GM21528 (cell line): ENCODE measurements around the gene PEX5L.
"Not testable (repeated sequence)": the region's sequence is repeated elsewhere in the genome, so short reads cannot be mapped to it uniquely, and the experiment has no call there.

Experiments
- ATAC-seq: cut with Tn5 transposase; IDR thresholded peaks from one replicate; pipeline ENCODE4 v1.9.1; 2021; ENCODE audit warnings: mild to moderate bottlenecking, moderate library complexity; ENCODE audit not compliant: unreplicated experiment, low FRiP score

PEX5L gene, protein sequence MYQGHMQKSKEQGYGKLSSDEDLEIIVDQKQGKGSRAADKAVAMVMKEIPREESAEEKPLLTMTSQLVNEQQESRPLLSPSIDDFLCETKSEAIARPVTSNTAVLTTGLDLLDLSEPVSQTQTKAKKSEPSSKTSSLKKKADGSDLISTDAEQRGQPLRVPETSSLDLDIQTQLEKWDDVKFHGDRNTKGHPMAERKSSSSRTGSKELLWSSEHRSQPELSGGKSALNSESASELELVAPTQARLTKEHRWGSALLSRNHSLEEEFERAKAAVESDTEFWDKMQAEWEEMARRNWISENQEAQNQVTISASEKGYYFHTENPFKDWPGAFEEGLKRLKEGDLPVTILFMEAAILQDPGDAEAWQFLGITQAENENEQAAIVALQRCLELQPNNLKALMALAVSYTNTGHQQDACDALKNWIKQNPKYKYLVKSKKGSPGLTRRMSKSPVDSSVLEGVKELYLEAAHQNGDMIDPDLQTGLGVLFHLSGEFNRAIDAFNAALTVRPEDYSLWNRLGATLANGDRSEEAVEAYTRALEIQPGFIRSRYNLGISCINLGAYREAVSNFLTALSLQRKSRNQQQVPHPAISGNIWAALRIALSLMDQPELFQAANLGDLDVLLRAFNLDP

DNA sequence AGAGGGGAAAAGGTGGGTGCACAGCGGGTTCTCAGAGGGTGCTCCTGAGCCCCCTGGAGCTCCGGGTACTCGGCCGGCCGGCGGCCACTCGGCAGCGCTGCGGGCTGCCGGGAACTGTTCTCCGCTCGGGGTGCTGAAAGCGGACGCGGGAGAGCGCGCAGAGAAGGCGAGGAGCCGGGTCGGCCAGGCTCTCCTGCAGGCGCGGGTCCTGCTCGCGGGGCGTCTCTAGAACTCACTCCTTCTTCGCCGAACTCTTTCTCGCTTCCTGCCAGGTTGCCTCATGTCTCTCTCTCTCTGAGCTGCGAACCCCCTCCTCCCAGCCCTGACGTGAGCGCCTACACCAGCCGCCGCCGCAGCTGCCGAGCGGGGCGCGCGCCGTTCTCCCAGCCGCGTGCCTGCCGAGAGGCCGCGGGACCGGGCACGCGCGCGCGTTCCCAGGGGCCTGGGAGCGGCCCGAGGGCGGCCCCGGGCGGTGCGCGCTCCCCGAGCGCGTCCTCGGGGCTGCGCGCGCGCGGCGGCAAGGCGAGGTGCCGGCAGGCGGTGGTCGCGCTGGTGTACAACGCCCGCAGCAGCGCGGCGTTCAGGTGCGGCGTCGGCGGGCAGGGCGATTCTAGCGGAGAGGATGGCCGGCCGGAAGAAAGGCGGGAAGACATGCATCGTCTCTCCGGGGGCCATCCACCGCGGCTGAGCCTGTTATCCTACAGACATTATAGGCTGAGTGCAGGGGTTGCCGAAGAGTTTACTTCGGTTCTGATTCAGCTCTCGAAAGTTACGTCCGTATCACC is at the start of gene PEX5L:
TSS of gene PEX5L (minus strand) at position 267 of the 785 bp plus-strand sequence. CDS start 338 bp downstream, outside the sequence.
- ATAC-seq, result peak; percentile 79

GRCh38 chr3:180085122-180085710 is 48.5 kb upstream of the PEX5L start:
- no peak for ATAC-seq

GRCh38 chr3:180082699-180083098 is 46.0 kb upstream of the PEX5L start:
- no peak for ATAC-seq

DNA sequence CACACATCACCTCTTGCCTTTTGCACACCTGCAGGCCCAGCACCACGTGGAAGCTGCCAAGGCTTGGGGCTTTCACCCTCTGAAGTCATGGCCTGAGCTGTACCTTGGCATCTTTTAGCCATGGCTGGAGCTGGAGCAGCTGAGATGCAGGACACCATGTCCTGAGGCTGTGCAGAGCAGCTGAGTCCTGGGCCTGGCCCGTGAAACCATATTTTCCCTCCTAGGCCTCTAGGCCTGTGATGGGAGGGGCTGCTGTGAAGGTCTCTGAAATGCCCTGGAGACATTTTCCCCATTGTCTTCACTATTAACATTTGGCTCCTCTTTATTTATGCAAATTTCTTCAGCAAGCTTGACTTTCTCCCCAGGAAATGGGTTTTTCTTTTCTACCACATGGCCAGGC is 41.9 kb upstream of the PEX5L start:
- ATAC-seq, result no peak

DNA sequence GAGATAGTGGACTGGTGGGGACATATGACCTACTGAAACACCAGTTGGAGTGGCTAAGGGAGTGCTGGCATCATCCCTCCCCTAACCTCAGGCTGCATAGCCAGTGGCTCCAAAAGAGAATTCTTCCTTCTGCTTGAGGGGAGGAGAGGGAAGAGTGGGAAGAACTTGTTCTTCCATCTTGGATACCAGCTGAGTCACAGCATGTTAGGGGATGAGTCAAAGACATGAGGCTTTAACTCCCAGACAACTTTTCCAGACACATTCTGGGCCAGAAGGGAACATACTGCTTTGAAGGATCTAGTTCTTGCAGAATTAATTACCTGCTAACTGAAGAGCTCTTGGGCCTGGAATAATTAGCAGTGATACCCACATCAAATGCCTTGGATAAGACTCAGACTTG is 36.8 kb upstream of the PEX5L start:
- ATAC-seq, result no peak

DNA sequence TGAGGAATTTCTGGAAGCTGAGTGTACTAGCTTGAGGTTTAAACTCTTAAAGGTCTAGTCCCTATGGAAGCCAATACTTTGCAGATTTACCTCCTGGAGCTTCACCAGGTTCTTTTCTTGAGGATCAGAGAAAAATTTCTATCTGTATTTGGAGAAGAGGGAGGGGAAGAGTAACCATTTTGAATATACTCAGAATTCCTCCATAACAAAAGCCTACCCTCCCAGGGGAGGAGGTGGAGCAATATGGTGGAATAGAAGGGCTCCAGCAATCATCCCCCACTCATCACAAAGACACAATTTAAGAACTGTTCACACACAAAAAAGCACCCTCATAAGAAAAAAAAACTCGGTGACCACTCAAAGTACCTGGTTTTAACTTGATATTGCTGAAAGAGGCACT is 36.0 kb upstream of the PEX5L start:
- ATAC-seq, result no peak

DNA sequence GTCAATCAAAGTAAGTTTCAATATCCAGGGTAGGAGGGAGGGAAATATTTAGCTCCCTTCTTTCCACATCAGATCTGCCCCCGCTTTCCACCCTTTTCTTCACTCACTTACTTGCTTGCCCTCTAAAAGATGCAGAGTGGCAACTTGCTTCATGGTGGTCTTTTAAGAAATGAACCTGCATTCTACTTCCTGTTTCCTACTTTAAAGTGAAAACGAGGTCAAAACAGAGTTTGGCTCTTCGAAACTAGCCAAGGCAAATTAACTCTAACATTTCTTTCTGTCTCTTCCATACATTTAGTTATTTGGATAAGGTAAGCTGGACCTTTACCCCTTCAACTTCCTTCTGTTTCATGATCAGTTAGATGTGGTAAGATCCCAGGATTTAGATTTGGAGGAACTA is 34.2 kb upstream of the PEX5L start:
- no peak for ATAC-seq

- ATAC-seq, result no peak
Observed at GRCh38 chr3:180068023-180068422, 31.3 kb upstream of the PEX5L start.

GRCh38 chr3:180066598-180066997 is 29.9 kb upstream of the PEX5L start:
- no peak for ATAC-seq

DNA sequence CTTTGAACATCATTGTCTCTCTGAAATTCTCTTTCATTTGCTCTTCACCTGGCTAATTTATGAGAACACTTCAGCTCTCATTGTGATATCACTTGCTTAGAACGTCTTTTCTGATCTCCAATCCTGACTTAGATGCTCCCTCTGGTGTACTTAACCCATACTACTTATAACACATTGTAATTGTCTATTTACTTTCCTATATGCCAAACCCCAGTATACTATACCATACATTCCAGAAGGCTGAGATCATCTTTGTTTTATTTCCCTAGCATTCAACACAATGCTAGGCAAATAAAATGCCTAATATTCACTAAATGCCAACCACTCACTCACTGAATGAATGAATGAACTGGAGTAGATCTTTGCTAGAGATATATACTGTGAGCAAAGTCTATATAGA is 27.0 kb upstream of the PEX5L start:
- no peak for ATAC-seq

GRCh38 chr3:180062771-180063170 is 26.0 kb upstream of the PEX5L start:
- no peak for ATAC-seq

DNA sequence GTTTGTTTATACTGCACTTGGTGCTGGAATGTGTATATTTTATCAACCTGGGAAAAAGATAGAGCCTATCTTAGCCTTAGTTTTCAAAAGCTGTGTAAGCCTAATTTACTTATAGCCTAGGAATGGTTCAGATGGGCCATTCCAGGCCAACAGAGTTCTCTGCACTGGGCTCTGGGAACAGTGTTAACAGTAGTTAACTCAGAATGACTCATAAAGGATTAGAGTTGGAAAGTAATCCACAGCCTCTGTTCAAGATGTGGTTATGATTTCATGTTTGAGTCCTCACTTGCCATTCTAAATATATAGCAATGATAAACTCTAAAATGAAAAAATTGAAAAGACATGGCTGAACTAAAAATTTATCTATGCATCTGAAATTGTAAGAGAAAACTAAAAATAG is 22.6 kb upstream of the PEX5L start:
- ATAC-seq, result no peak

DNA sequence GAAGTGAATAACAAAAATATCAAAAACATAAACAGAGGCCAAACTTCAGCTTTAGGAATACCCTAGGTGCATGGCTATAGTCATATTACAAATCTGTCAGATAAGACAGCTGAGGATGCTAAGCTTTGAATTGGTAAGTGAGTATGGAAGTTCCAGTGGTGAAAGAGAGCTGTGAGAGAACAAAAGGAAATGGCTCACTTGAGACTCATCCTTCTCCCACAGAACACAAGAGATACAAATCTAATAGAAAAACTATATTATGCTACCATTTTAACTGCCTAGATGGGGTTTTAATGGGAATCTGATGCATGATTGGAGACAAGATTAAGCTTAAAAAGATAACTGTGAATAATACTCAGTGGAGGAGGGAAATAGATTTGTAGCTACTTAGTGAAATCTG is 21.5 kb upstream of the PEX5L start:
- no peak for ATAC-seq

DNA sequence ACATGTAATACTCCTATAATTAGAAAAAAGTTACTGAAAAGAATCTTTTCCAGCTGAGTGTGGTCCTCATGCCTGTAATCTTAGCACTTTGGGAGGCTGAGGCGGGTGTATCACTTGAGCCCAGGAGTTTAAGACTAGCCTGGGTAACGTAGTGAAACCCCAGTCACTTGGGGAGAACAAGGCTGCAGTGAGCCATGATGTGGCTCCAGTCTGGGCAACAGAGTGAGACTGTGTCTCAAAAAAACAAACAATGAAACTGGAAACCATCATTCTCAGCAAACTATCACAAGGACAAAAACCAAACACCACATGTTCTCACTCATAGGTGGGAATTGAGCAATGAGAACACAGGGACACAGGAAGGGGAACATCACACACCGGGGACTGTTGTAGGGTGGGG is 18.9 kb upstream of the PEX5L start:
- not testable (repeated sequence) for ATAC-seq

GRCh38 chr3:180049391-180049790 is 12.7 kb upstream of the PEX5L start:
- no peak for ATAC-seq

DNA sequence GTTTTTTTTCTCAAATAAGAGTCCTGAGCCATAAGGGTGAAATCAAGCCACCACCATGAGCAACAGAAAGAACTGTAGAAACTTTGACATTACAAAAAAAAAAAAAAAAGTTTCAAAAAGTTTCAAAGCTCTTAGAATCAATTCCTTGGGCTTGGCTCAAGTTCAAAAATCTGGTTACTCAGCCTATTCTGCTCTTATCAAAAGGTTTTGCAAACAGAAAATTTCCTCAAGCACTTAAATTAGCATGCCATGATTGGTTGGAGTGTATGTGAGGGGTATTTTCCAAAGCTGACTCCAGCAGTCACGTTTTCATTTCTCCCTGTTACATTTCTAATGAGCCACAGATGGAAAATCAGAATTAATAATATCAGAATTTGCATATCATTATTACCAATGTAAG is 12.1 kb upstream of the PEX5L start:
- no peak for ATAC-seq

GRCh38 chr3:180048103-180048502 is 11.4 kb upstream of the PEX5L start:
- ATAC-seq, result peak; percentile 97

GRCh38 chr3:180040966-180041365 is 4.2 kb upstream of the PEX5L start:
- no peak for ATAC-seq

GRCh38 chr3:180036092-180036670 is 556 bp downstream of the PEX5L start:
- ATAC-seq, result peak; percentile 73

DNA sequence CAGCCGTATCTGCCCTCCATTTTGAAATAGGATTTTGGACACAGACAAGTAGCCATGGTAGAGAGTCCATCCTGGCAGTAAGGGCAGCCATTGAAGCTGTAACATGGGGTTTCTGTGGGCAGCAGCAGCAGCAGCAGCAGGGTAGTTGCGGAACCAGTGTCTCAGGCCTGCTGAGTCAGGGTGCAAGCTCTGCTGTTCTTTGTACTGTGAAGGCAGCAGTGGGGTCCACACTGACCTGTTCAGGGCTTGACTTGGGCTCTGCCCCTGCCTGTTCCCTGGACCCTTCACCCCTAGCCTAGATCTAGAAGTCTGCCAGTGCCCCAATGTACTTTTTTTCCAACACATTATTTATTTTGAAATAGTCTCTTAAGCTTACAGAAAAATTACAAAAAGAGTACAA is 9.7 kb downstream of the PEX5L start:
- ATAC-seq, result no peak

GRCh38 chr3:180018543-180018942 is 18.2 kb downstream of the PEX5L start:
- ATAC-seq, result no peak
